BLaER1 (cell line): ENCODE data around the gene ASPG.

Source experiments
- H3K27ac ChIP-seq: shearing (Covaris generic); formaldehyde crosslinking; 2 replicates; pipeline ENCODE4 v1.8.1; 2022
- H3K27me3 ChIP-seq: shearing (Covaris generic); formaldehyde crosslinking; 2 replicates; pipeline ENCODE4 v1.8.1; 2022
- H3K36me3 ChIP-seq: shearing (Covaris generic); formaldehyde crosslinking; 2 replicates; pipeline ENCODE4 v1.8.1; 2022
- H3K4me1 ChIP-seq: shearing (Covaris generic); formaldehyde crosslinking; 2 replicates; pipeline ENCODE4 v1.8.1; 2022
- H3K4me2 ChIP-seq: shearing (Covaris generic); formaldehyde crosslinking; 2 replicates; pipeline ENCODE4 v1.8.1; 2022
- H3K4me3 ChIP-seq: shearing (Covaris generic); formaldehyde crosslinking; 2 replicates; pipeline ENCODE4 v1.8.1; 2022
- H3K9ac ChIP-seq: shearing (Covaris generic); formaldehyde crosslinking; 2 replicates; pipeline ENCODE4 v1.8.1; 2022
- H3K9me3 ChIP-seq: shearing (Covaris generic); formaldehyde crosslinking; 2 replicates; pipeline ENCODE4 v1.8.1; 2022
- H4K20me1 ChIP-seq: shearing (Covaris generic); formaldehyde crosslinking; 2 replicates; pipeline ENCODE4 v1.8.1; 2022
- Cebpa-rat ChIP-seq: shearing (Covaris generic); IDR thresholded peaks from 2 replicates; pipeline ENCODE4 v1.8.1; 2022

The ASPG gene

GRCh38 chr14:104098272-104099095 lies 13.0 kb downstream of the ASPG start:
- Histone ChIP-seq H3K4me2 (peak overlapping the region; percentile 95), H3K27me3 (no peaks in the 10 kb centered on the region), H3K4me1 (peaks cover 89% of the 10 kb centered on the region)

GRCh38 chr14:104099096-104100041 lies 13.9 kb downstream of the ASPG start:
- Histone ChIP-seq H3K36me3 (no peaks in the 10 kb centered on the region), H3K27ac (peak overlapping the region; percentile 83), H3K27me3 (no peaks in the 10 kb centered on the region), H3K4me2 (peak overlapping the region; percentile 95), H3K4me1 (peaks cover 93% of the 10 kb centered on the region), H3K4me3 (no peak overlapping the region), H3K9ac (peak overlapping the region; percentile 63), H3K9me3 (peaks cover 23% of the 10 kb centered on the region), H4K20me1 (no peaks in the 10 kb centered on the region)
- TF ChIP-seq Cebpa-rat = no peak

More at GRCh38 chr14:104098272-104099095, 13.0 kb downstream of the ASPG start:
- Histone ChIP-seq H3K9ac (peak overlapping the region; percentile 49; the same call in 1 of the 2 replicates), H3K4me3 (no peak overlapping the region), H4K20me1 (no peaks in the 10 kb centered on the region), H3K9me3 (peaks cover 23% of the 10 kb centered on the region), H3K27ac (peak overlapping the region; percentile 83), H3K36me3 (no peaks in the 10 kb centered on the region)
- TF ChIP-seq Cebpa-rat = no peak

GRCh38 chr14:104100171-104101085 lies 14.9 kb downstream of the ASPG start:
- Histone ChIP-seq H3K27ac (peak overlapping the region; percentile 83), H3K4me2 (peak overlapping the region; percentile 95), H3K9ac (peak overlapping the region; percentile 63), H3K9me3 (peaks cover 12% of the 10 kb centered on the region), H3K4me3 (no peak overlapping the region), H3K36me3 (no peaks in the 10 kb centered on the region), H3K27me3 (no peaks in the 10 kb centered on the region), H4K20me1 (no peaks in the 10 kb centered on the region), H3K4me1 (peaks cover 100% of the 10 kb centered on the region)
- TF ChIP-seq Cebpa-rat = no peak

- Histone ChIP-seq H3K4me2 (peak overlapping the region; percentile 95), H3K4me1 (peaks cover 100% of the 10 kb centered on the region), H3K27me3 (no peaks in the 10 kb centered on the region), H3K36me3 (no peaks in the 10 kb centered on the region), H3K9me3 (peaks cover 5% of the 10 kb centered on the region), H3K4me3 (no peak overlapping the region), H3K27ac (peak overlapping the region; percentile 83), H3K9ac (peak overlapping the region; percentile 63; the same call in 1 of the 2 replicates), H4K20me1 (no peaks in the 10 kb centered on the region)
- no peak for TF ChIP-seq Cebpa-rat
These were observed 15.7 kb downstream of the ASPG start for GRCh38 chr14:104101086-104101621.

GRCh38 chr14:104101651-104102281 lies 16.3 kb downstream of the ASPG start:
- Histone ChIP-seq H4K20me1 (no peaks in the 10 kb centered on the region), H3K27ac (peak overlapping the region; percentile 83), H3K9me3 (no peaks in the 10 kb centered on the region), H3K36me3 (no peaks in the 10 kb centered on the region), H3K27me3 (no peaks in the 10 kb centered on the region), H3K4me3 (no peak overlapping the region), H3K4me2 (peak overlapping the region; percentile 95), H3K4me1 (peaks cover 94% of the 10 kb centered on the region), H3K9ac (0 out of 2 replicates have a peak overlapping the region, but pooled peaks have one; percentile 63)
- no peak for TF ChIP-seq Cebpa-rat

- H3K9ac ChIP-seq = no peak overlapping the region
- no peaks in the 10 kb centered on the region for H4K20me1 ChIP-seq
- H3K4me2 ChIP-seq = peak overlapping the region; percentile 95
- no peaks in the 10 kb centered on the region for H3K27me3 ChIP-seq
- TF ChIP-seq Cebpa-rat = no peak
- no peaks in the 10 kb centered on the region for H3K9me3 ChIP-seq
- no peak overlapping the region for H3K4me3 ChIP-seq
- H3K4me1 ChIP-seq = peaks cover 88% of the 10 kb centered on the region
- H3K36me3 ChIP-seq = no peaks in the 10 kb centered on the region
- H3K27ac ChIP-seq = peak overlapping the region; percentile 83
These were observed 16.9 kb downstream of the ASPG start for GRCh38 chr14:104102282-104102914.

- peaks cover 88% of the 10 kb centered on the region for H3K4me1 ChIP-seq
- H3K36me3 ChIP-seq = no peaks in the 10 kb centered on the region
- H3K27ac ChIP-seq = peak overlapping the region; percentile 81
- no peak for TF ChIP-seq Cebpa-rat
- H3K4me2 ChIP-seq = peak overlapping the region; percentile 95
- H3K4me3 ChIP-seq = no peak overlapping the region
- H4K20me1 ChIP-seq = no peaks in the 10 kb centered on the region
- H3K27me3 ChIP-seq = no peaks in the 10 kb centered on the region
- no peak overlapping the region for H3K9ac ChIP-seq
- no peaks in the 10 kb centered on the region for H3K9me3 ChIP-seq
These were observed 17.6 kb downstream of the ASPG start for GRCh38 chr14:104103061-104103445.

GRCh38 chr14:104103446-104104075 lies 18.1 kb downstream of the ASPG start:
- no peak for TF ChIP-seq Cebpa-rat
- H3K9me3 ChIP-seq = no peaks in the 10 kb centered on the region
- no peak overlapping the region for H3K4me3 ChIP-seq
- peak overlapping the region; percentile 81 for H3K27ac ChIP-seq
- H3K36me3 ChIP-seq = no peaks in the 10 kb centered on the region
- H3K4me1 ChIP-seq = peaks cover 85% of the 10 kb centered on the region
- H3K27me3 ChIP-seq = no peaks in the 10 kb centered on the region
- H4K20me1 ChIP-seq = no peaks in the 10 kb centered on the region
- H3K9ac ChIP-seq = peak overlapping the region; percentile 63; the same call in 1 of the 2 replicates
- H3K4me2 ChIP-seq = peak overlapping the region; percentile 95
